Activated B cell treated with CpG ODN at 0.5 μM for 24 hours (primary cell): Measurements from ENCODE around the gene LSM14B. TPM values are rescaled to one million over a fixed set of nuclear protein-coding genes. Genes with fewer than 3 reads are reported as not detected.

Experiments
- ATAC-seq: fragments of 200-7000 bp; cut with Tn5 transposase; one replicate; pipeline ENCODE4 v1.10.0; 2021; ENCODE audit warnings: low read depth, mild to moderate bottlenecking, moderate library complexity
- CTCF ChIA-PET: fragments of 350-600 bp; sonication (Branson Sonifier 250); formaldehyde crosslinking; loops from one replicate; lab custom pipeline; 2021; ENCODE audit warnings: antibody characterized with exemption; lab: Charles Lee
- POLR2A ChIA-PET: fragments of 350-600 bp; sonication (Branson Sonifier 250); formaldehyde crosslinking; loops from one replicate; lab custom pipeline; 2021; ENCODE audit warnings: antibody characterized with exemption; lab: Charles Lee
- DNase-seq: peaks from one replicate; pipeline ENCODE4 v3.0.0; 2022
- H3K27ac Mint-ChIP-seq: one replicate; pipeline ENCODE4 v1.8.0; 2020; ENCODE audit warnings: mixed read lengths
- H3K27me3 Mint-ChIP-seq: one replicate; pipeline ENCODE4 v1.8.0; 2021; ENCODE audit warnings: mixed read lengths
- H3K36me3 Mint-ChIP-seq: one replicate; pipeline ENCODE4 v1.8.0; 2021; ENCODE audit warnings: low read depth, mixed read lengths
- H3K4me1 Mint-ChIP-seq: one replicate; pipeline ENCODE4 v1.8.0; 2021; ENCODE audit warnings: mixed read lengths
- H3K4me3 Mint-ChIP-seq: one replicate; pipeline ENCODE4 v1.8.0; 2020; ENCODE audit warnings: mild to moderate bottlenecking, mixed read lengths
- H3K9me3 Mint-ChIP-seq: one replicate; pipeline ENCODE4 v1.8.0; 2020; ENCODE audit warnings: mixed read lengths
- CTCF ChIP-seq: fragments of 200-600 bp; IDR thresholded peaks from one replicate; pipeline ENCODE4 v1.8.0; 2022; ENCODE audit warnings: antibody characterized with exemption, mild to moderate bottlenecking
- intact Hi-C: fragments of 100-400 bp; cut with micrococcal nuclease; formaldehyde crosslinking; loops from one replicate; pipeline ENCODE4 v1.15.1; 2024
- total RNA-seq: library from RNA; stranded (reverse); gene quantifications from 2 replicates; pipeline ENCODE4 v1.2.3, GENCODE V29; 2022

Gene LSM14B
- total RNA-seq, 1 donor from 2014 or later: 36.4 TPM

GRCh38 chr20:62158541-62158940 is 36.3 kb downstream of the LSM14B start:
- peaks cover 38% of the 10 kb centered on the region for H3K36me3 Mint-ChIP-seq
- CTCF ChIA-PET: no interaction called here
- DNase-seq: no peak

GRCh38 chr20:62159052-62159451 is 36.8 kb downstream of the LSM14B start:
- no peak for TF ChIP-seq CTCF
- Mint-ChIP-seq H3K9me3 (no peaks in the 10 kb centered on the region), H3K4me3 (no peak overlapping the region), H3K27me3 (no peaks in the 10 kb centered on the region), H3K27ac (no peak overlapping the region), H3K36me3 (peaks cover 38% of the 10 kb centered on the region), H3K4me1 (peaks cover 7% of the 10 kb centered on the region)
- ATAC-seq (no peak), DNase-seq (no peak)
- POLR2A ChIA-PET: no interaction called here
- intact Hi-C loops: no loop called here
- CTCF ChIA-PET: no interaction called here

More at GRCh38 chr20:62158541-62158940, 36.3 kb downstream of the LSM14B start:
- ATAC-seq: no peak
- Mint-ChIP-seq H3K27ac (no peak overlapping the region), H3K4me1 (peaks cover 7% of the 10 kb centered on the region), H3K27me3 (no peaks in the 10 kb centered on the region), H3K4me3 (no peak overlapping the region), H3K9me3 (no peaks in the 10 kb centered on the region)
- POLR2A ChIA-PET: no interaction called here
- intact Hi-C loops: no loop called here
- TF ChIP-seq CTCF: no peak

- Mint-ChIP-seq H3K36me3 (peaks cover 35% of the 10 kb centered on the region), H3K27me3 (no peaks in the 10 kb centered on the region), H3K4me1 (peaks cover 7% of the 10 kb centered on the region), H3K9me3 (no peaks in the 10 kb centered on the region), H3K4me3 (no peak overlapping the region), H3K27ac (no peak overlapping the region)
- ChIA-PET POLR2A (no interaction called here), CTCF (no interaction called here)
- no peak for TF ChIP-seq CTCF
- DNase-seq (no peak), ATAC-seq (no peak)
- intact Hi-C loops: no loop called here
Measured at GRCh38 chr20:62159839-62160238, 37.6 kb downstream of the LSM14B start.

- intact Hi-C loops: no loop called here
- TF ChIP-seq CTCF: no peak
- H3K27ac Mint-ChIP-seq: no peak overlapping the region
- POLR2A ChIA-PET: no interaction called here
- H3K9me3 Mint-ChIP-seq: no peaks in the 10 kb centered on the region
- H3K4me1 Mint-ChIP-seq: peaks cover 7% of the 10 kb centered on the region
- peaks cover 38% of the 10 kb centered on the region for H3K36me3 Mint-ChIP-seq
- CTCF ChIA-PET: no interaction called here
- H3K4me3 Mint-ChIP-seq: no peak overlapping the region
- ATAC-seq: no peak
- DNase-seq: no peak
- H3K27me3 Mint-ChIP-seq: no peaks in the 10 kb centered on the region
Measured at GRCh38 chr20:62160253-62160652, 38.0 kb downstream of the LSM14B start.

GRCh38 chr20:62160876-62161275 is 38.6 kb downstream of the LSM14B start:
- Mint-ChIP-seq H3K4me1 (peaks cover 7% of the 10 kb centered on the region), H3K27ac (no peak overlapping the region), H3K4me3 (no peak overlapping the region), H3K27me3 (no peaks in the 10 kb centered on the region), H3K36me3 (peaks cover 40% of the 10 kb centered on the region), H3K9me3 (no peaks in the 10 kb centered on the region)
- DNase-seq: no peak
- no peak for TF ChIP-seq CTCF
- intact Hi-C loops: no loop called here
- no peak for ATAC-seq
- ChIA-PET POLR2A (no interaction called here), CTCF (no interaction called here)
